GM12878 (cell line): ENCODE data around the gene CLSTN2. TPM values are rescaled to one million over a fixed set of nuclear protein-coding genes. Genes with fewer than 3 reads are reported as not detected.

ENCODE experiments used
- ATAC-seq: fragments of 200-7000 bp; cut with Tn5 transposase; 3 replicates; pipeline ENCODE4 v1.9.1; 2020; ENCODE audit warnings: mild to moderate bottlenecking, moderate library complexity
- BruUV-seq: library from RNA; stranded (reverse); fragments of 400-500 nt; replicated peaks from 2 replicates; lab custom pipeline; 2021; lab: Mats Ljungman, UMichigan
- CTCF ChIA-PET: fragments of 300-600 bp; sonication (Branson Sonifier 250); formaldehyde crosslinking; extraction: SDS; loops from one replicate; lab custom pipeline; 2021; ENCODE audit warnings: inconsistent platforms; lab: Yijun Ruan, JAX
- POLR2A ChIA-PET: fragments of 350-600 bp; formaldehyde crosslinking; extraction: SDS; loops from one replicate; lab custom pipeline; 2021; ENCODE audit warnings: inconsistent platforms; lab: Charles Lee
- RAD21 ChIA-PET: fragments of 300-600 bp; sonication (Branson Sonifier 250); formaldehyde crosslinking; loops from one replicate; lab custom pipeline; 2023; ENCODE audit warnings: antibody characterized with exemption; ENCODE audit not compliant: unreplicated experiment; lab: Charles Lee
- SMC1A ChIA-PET: fragments of 300-600 bp; sonication (Branson Sonifier 250); formaldehyde crosslinking; loops from one replicate; lab custom pipeline; 2023; ENCODE audit not compliant: unreplicated experiment, uncharacterized antibody; lab: Charles Lee
- DNase-seq: peaks from one replicate; pipeline ENCODE4 v3.0.0-alpha.2; 2011; ENCODE audit warnings: low read depth, low spot score
- FAIRE-seq: peaks from 3 replicates; lab custom pipeline; 2011; peaks lifted over from hg19 to GRCh38; lab: Jason Lieb, UNC
- H2AFZ ChIP-seq: 2 replicates; pipeline ENCODE4 v1.6.0; 2011; ENCODE audit warnings: low read depth, low read length, control low read depth; ENCODE audit not compliant: control insufficient read depth
- H3K27ac ChIP-seq: 2 replicates; pipeline ENCODE4 v1.5.1; 2011; ENCODE audit warnings: control low read depth; ENCODE audit not compliant: control insufficient read depth, insufficient read depth
- H3K27me3 ChIP-seq, 2 experiments: replicated peaks in 1 of 2; 2 replicates each; pipeline versions ENCODE4 v1.6.0 to v1.6.1; 2011; ENCODE audit warnings: low read length in 1 of 2; ENCODE audit not compliant: control insufficient read depth in 2 of 2, insufficient read depth in 2 of 2
- H3K36me3 ChIP-seq, 2 experiments: 2 replicates each; pipeline ENCODE4 v1.5.1; 2011; ENCODE audit warnings: low read length in 1 of 2; ENCODE audit not compliant: control insufficient read depth in 2 of 2, insufficient read depth in 2 of 2
- H3K4me1 ChIP-seq: 2 replicates; pipeline ENCODE4 v1.6.1; 2011; ENCODE audit warnings: mild to moderate bottlenecking, low read length, moderate library complexity, mixed read lengths; ENCODE audit not compliant: control insufficient read depth, insufficient read depth
- H3K4me2 ChIP-seq: 2 replicates; pipeline ENCODE4 v1.6.0; 2011; ENCODE audit warnings: control low read depth; ENCODE audit not compliant: control insufficient read depth, insufficient read depth
- H3K4me3 ChIP-seq: fragments of 200-600 bp; sonication (generic); 2 replicates; pipeline ENCODE4 v1.5.1; 2016
- H3K79me2 ChIP-seq: 2 replicates; pipeline ENCODE4 v1.6.0; 2011; ENCODE audit warnings: low read length; ENCODE audit not compliant: control insufficient read depth, insufficient read depth
- H3K9ac ChIP-seq: 2 replicates; pipeline ENCODE4 v1.8.0; 2011; ENCODE audit warnings: low read length, control low read depth, mixed read lengths; ENCODE audit not compliant: control insufficient read depth, insufficient read depth
- H3K9me3 ChIP-seq: replicated peaks from 3 replicates; pipeline ENCODE4 v1.5.1; 2011; ENCODE audit warnings: mild to moderate bottlenecking, low read length; ENCODE audit not compliant: control insufficient read depth, insufficient read depth
- H4K20me1 ChIP-seq: 2 replicates; pipeline ENCODE4 v1.6.0; 2011; ENCODE audit not compliant: control insufficient read depth, insufficient read depth
- BRCA1 ChIP-seq: IDR thresholded peaks from 2 replicates; pipeline ENCODE4 v1.6.1; 2011; ENCODE audit warnings: low read depth, low read length, improper control_type of control experiment
- EZH2 ChIP-seq: IDR thresholded peaks from 2 replicates; pipeline ENCODE4 v1.6.1; 2012; ENCODE audit warnings: low read depth, mild to moderate bottlenecking, control low read depth, inconsistent platforms, low read length, borderline replicate concordance; ENCODE audit not compliant: control insufficient read depth
- LARP7 ChIP-seq: fragments of 450-650 bp; IDR thresholded peaks from 2 replicates; pipeline ENCODE4 v1.6.1; 2017; ENCODE audit warnings: mild to moderate bottlenecking
- RAD21 ChIP-seq: IDR thresholded peaks from 2 replicates; pipeline ENCODE4 v1.6.1; 2011; ENCODE audit warnings: mild to moderate bottlenecking, low read depth, low read length, moderate library complexity; ENCODE audit not compliant: insufficient read depth
- SMC3 ChIP-seq: IDR thresholded peaks from 2 replicates; pipeline ENCODE4 v1.6.1; 2011; ENCODE audit warnings: low read length, improper control_type of control experiment, borderline replicate concordance
- WGBS: methylation state at CpG from one replicate; pipeline ENCODE4 v1.1.6; 2016; ENCODE audit warnings: low lambda C conversion rate; ENCODE audit not compliant: insufficient replicate concordance, insufficient coverage; ENCODE audit errors: missing lambda C conversion rate; 5-methylcytosine and 5-hydroxymethylcytosine counted together
- in situ Hi-C: fragments of 300-500 bp; cut with MboI; formaldehyde crosslinking; loops from 9 replicates; pipeline ENCODE4 v1.14.3; 2018; ENCODE audit warnings: mixed read lengths
- intact Hi-C: fragments of 100-400 bp; cut with micrococcal nuclease; formaldehyde crosslinking; loops from one replicate; pipeline ENCODE4 v1.14.2; 2022; ENCODE audit not compliant: unreplicated experiment
- polyA plus RNA-seq, 11 experiments: library from polyadenylated mRNA; depleted of rRNA in 4 of 11; unstranded in 6 of 11; stranded (reverse) in 5 of 11; fragments of >200 nt; fragmentation: Nextera tagmentation in 4 of 11; fragmentation: Illumina TruSeq in 1 of 11; extraction: Ambion mirVana in 4 of 11; extraction: Trizol in 1 of 11; gene quantifications; 1 replicate in 1 of 11; 2 replicates in 10 of 11; pipeline versions ENCODE4 v1.2.1 to v1.2.3, GENCODE V29; 2011 to 2016; ENCODE audit warnings: inconsistent platforms in 2 of 11, missing spikeins in 2 of 11, low read depth in 1 of 11
- total RNA-seq, 4 experiments: library from RNA; depleted of rRNA in 3 of 4; stranded (reverse); fragments of >200 nt in 3 of 4; fragmentation: Illumina TruSeq in 1 of 4; extraction: Trizol in 1 of 4; gene quantifications; 2 replicates each; pipeline versions ENCODE4 v1.2.1 to v1.2.3, GENCODE V29; 2013 to 2021
- TF ChIP-seq, protein P1 (sequence below): fragments of 450-650 bp; IDR thresholded peaks from 2 replicates; pipeline ENCODE4 v1.6.1; 2017; ENCODE audit warnings: mild to moderate bottlenecking
- TF ChIP-seq, protein P2 (sequence below): IDR thresholded peaks from 2 replicates; pipeline ENCODE4 v1.6.1; 2012; ENCODE audit warnings: low read depth, low read length, improper control_type of control experiment
- TF ChIP-seq, protein P3 (sequence below), 3 experiments: IDR thresholded peaks in 2 of 3; conservative IDR thresholded peaks in 1 of 3; 2 replicates each; pipeline ENCODE4 v1.5.1; 2011; ENCODE audit warnings: low read depth in 3 of 3, low read length in 3 of 3, mild to moderate bottlenecking in 3 of 3, control low read depth in 2 of 3, moderate library complexity in 2 of 3, inconsistent platforms in 1 of 3, mixed read lengths in 1 of 3; ENCODE audit not compliant: control insufficient read depth in 2 of 3, insufficient read depth in 1 of 3; ENCODE audit errors: extremely low read depth in 1 of 3

The CLSTN2 gene
- total and polyA plus RNA-seq, 10 of the 15 experiments (the other 5 are each of a cell fraction or from before 2014, with no cell fraction given) = under 0.01 to 0.10 (median under 0.01) TPM; not detected in 5

DNA sequence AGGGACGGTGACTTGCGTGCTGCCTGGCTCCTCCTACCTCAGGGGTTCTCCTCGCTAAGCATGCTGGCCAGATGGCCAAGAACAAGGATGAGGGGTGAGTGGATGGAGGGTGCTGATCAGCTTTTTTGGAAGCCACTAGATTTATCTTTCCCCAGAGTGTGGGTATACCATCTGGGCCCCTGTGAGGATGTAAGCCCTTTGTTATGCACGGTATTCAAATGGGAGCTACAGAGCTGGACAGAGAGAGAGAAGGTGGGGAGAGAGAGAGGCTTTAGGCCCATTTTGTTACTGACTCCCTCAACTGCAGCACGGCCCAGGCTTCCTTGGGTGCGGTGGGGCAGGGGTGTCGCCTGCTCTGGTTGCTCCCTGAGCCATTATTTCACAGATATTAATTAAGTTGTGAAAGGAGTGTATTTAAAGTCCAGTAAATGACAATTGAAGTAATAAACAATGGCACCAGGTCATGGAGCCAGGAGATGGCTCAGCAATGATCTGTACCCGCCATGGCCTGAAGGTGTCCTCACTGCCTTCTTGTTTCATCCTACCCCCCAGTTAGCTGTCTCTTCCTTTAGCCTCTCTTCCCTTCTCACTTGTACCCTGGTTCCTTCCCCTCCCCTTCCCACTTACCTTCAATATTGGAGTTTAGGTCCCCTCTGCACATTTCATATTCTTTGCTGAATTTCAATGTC, 158.0 kb downstream of the CLSTN2 start:
- H3K4me1 ChIP-seq = no peaks in the 10 kb centered on the region
- H3K27ac ChIP-seq = no peak overlapping the region
- no peaks in the 10 kb centered on the region for H3K36me3 ChIP-seq
- BruUV-seq = no TSS peak
- ChIA-PET POLR2A (no interaction called here), CTCF (interaction anchor here (0.5 to 1.0 kb wide), 3 partner anchors 126 to 724 kb away, joined by 3 to 4 read pairs (median 4); no protein-coding TSS in a partner anchor), RAD21 (no interaction called here), SMC1A (interaction anchor here (0.6 to 1.2 kb wide), 2 partner anchors 127 to 524 kb away, joined by 3 to 4 read pairs; no protein-coding TSS in a partner anchor)
- H3K4me2 ChIP-seq = no peak overlapping the region
- no peak overlapping the region for H3K9ac ChIP-seq
- ATAC-seq = peak; percentile 61; the same call in 2 of the 3 replicates
- H4K20me1 ChIP-seq = no peaks in the 10 kb centered on the region
- H2AFZ ChIP-seq = no peak overlapping the region
- no peak for DNase-seq
- intact Hi-C loops (no loop called here), in situ Hi-C loops (no loop called here)
- no peak for FAIRE-seq
- H3K79me2 ChIP-seq = no peaks in the 10 kb centered on the region
- no peak overlapping the region for H3K4me3 ChIP-seq
- H3K27me3 ChIP-seq = no peaks in the 10 kb centered on the region; a peak in 1 of 4 replicates
- 4% methylated on average over 8 of the region's 8 CpGs for WGBS
- H3K9me3 ChIP-seq = no peaks in the 10 kb centered on the region
- TF ChIP-seq LARP7 (no peak), EZH2 (no peak), SMC3 (peak; percentile 31), RAD21 (0 out of 2 replicates have a peak, but pooled peaks have one; percentile 22), BRCA1 (no peak)
- TF ChIP-seq, protein P1, sequence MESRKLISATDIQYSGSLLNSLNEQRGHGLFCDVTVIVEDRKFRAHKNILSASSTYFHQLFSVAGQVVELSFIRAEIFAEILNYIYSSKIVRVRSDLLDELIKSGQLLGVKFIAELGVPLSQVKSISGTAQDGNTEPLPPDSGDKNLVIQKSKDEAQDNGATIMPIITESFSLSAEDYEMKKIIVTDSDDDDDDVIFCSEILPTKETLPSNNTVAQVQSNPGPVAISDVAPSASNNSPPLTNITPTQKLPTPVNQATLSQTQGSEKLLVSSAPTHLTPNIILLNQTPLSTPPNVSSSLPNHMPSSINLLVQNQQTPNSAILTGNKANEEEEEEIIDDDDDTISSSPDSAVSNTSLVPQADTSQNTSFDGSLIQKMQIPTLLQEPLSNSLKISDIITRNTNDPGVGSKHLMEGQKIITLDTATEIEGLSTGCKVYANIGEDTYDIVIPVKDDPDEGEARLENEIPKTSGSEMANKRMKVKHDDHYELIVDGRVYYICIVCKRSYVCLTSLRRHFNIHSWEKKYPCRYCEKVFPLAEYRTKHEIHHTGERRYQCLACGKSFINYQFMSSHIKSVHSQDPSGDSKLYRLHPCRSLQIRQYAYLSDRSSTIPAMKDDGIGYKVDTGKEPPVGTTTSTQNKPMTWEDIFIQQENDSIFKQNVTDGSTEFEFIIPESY = no peak
- TF ChIP-seq, protein P2, sequence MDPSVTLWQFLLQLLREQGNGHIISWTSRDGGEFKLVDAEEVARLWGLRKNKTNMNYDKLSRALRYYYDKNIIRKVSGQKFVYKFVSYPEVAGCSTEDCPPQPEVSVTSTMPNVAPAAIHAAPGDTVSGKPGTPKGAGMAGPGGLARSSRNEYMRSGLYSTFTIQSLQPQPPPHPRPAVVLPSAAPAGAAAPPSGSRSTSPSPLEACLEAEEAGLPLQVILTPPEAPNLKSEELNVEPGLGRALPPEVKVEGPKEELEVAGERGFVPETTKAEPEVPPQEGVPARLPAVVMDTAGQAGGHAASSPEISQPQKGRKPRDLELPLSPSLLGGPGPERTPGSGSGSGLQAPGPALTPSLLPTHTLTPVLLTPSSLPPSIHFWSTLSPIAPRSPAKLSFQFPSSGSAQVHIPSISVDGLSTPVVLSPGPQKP = no peak
- TF ChIP-seq, protein P3, sequence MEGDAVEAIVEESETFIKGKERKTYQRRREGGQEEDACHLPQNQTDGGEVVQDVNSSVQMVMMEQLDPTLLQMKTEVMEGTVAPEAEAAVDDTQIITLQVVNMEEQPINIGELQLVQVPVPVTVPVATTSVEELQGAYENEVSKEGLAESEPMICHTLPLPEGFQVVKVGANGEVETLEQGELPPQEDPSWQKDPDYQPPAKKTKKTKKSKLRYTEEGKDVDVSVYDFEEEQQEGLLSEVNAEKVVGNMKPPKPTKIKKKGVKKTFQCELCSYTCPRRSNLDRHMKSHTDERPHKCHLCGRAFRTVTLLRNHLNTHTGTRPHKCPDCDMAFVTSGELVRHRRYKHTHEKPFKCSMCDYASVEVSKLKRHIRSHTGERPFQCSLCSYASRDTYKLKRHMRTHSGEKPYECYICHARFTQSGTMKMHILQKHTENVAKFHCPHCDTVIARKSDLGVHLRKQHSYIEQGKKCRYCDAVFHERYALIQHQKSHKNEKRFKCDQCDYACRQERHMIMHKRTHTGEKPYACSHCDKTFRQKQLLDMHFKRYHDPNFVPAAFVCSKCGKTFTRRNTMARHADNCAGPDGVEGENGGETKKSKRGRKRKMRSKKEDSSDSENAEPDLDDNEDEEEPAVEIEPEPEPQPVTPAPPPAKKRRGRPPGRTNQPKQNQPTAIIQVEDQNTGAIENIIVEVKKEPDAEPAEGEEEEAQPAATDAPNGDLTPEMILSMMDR (IDR thresholded peaks at IDR 0.05 in 2 of 3, conservative IDR thresholded peaks at IDR 0.05 in 1 of 3; ENCODE audit: control insufficient read depth in 2 of 3, extremely low read depth in 1 of 3, insufficient read depth in 1 of 3, low read depth in 3 of 3, low read length in 3 of 3) = peak; percentile 20 to 43 (median 34); a peak in 4 of 6 replicates
